Trophoblast cell (in vitro differentiated cells and primary cell): ENCODE data around the gene UBE2E1.

Source experiments
- DNase-seq, 2 donors: peaks; one replicate each; pipeline ENCODE4 v3.0.0-alpha.2; 2016
- H2AFZ ChIP-seq: 2 replicates; pipeline ENCODE4 v1.6.1; 2013; ENCODE audit warnings: low read length, moderate library complexity, mild to moderate bottlenecking; ENCODE audit not compliant: insufficient read depth, poor library complexity
- H2AK5ac ChIP-seq: 2 replicates; pipeline ENCODE4 v1.6.1; 2013; ENCODE audit warnings: mild to moderate bottlenecking, low read length
- H2BK120ac ChIP-seq: 2 replicates; pipeline ENCODE4 v1.6.1; 2013; ENCODE audit warnings: low read length, mild to moderate bottlenecking, moderate library complexity; ENCODE audit not compliant: insufficient read depth, poor library complexity
- H2BK12ac ChIP-seq: 2 replicates; pipeline ENCODE4 v1.6.1; 2013; ENCODE audit warnings: mild to moderate bottlenecking, low read length, moderate library complexity
- H2BK5ac ChIP-seq: 2 replicates; pipeline ENCODE4 v1.6.1; 2013; ENCODE audit warnings: low read length, low read depth, moderate library complexity, mild to moderate bottlenecking; ENCODE audit not compliant: poor library complexity
- H3K14ac ChIP-seq: 2 replicates; pipeline ENCODE4 v1.6.1; 2013; ENCODE audit warnings: mild to moderate bottlenecking, low read length
- H3K18ac ChIP-seq: 2 replicates; pipeline ENCODE4 v1.6.1; 2013; ENCODE audit warnings: mild to moderate bottlenecking, low read length
- H3K23ac ChIP-seq: 2 replicates; pipeline ENCODE4 v1.6.1; 2013; ENCODE audit warnings: low read length
- H3K27ac ChIP-seq: 2 replicates; pipeline ENCODE4 v1.5.1; 2013; ENCODE audit warnings: low read depth, mild to moderate bottlenecking, inconsistent platforms, low read length, moderate library complexity
- H3K27me3 ChIP-seq: 2 replicates; pipeline ENCODE4 v1.6.1; 2013; ENCODE audit warnings: inconsistent platforms, mild to moderate bottlenecking, low read length, moderate library complexity; ENCODE audit not compliant: insufficient read depth
- H3K36me3 ChIP-seq, 2 experiments: 1 replicate in 1 of 2; 2 replicates in 1 of 2; pipeline ENCODE4 v1.6.1; 2013; ENCODE audit warnings: low read length in 2 of 2, mild to moderate bottlenecking in 2 of 2, moderate library complexity in 1 of 2; ENCODE audit not compliant: insufficient read depth in 2 of 2, control insufficient read depth in 1 of 2
- H3K4ac ChIP-seq: 2 replicates; pipeline ENCODE4 v1.6.1; 2013; ENCODE audit warnings: low read depth, mild to moderate bottlenecking, low read length, moderate library complexity
- H3K4me1 ChIP-seq, 2 experiments: 1 replicate in 1 of 2; 2 replicates in 1 of 2; pipeline ENCODE4 v1.6.1; 2013; ENCODE audit warnings: low read length in 2 of 2, mild to moderate bottlenecking in 2 of 2, moderate library complexity in 1 of 2; ENCODE audit not compliant: insufficient read depth in 2 of 2, control insufficient read depth in 1 of 2
- H3K4me2 ChIP-seq: 2 replicates; pipeline ENCODE4 v1.6.1; 2013; ENCODE audit warnings: inconsistent platforms, mild to moderate bottlenecking, low read length, moderate library complexity
- H3K4me3 ChIP-seq: 2 replicates; pipeline ENCODE4 v1.5.1; 2013; ENCODE audit warnings: mild to moderate bottlenecking, low read depth, low read length, inconsistent platforms
- H3K79me1 ChIP-seq: one replicate; pipeline ENCODE4 v1.6.1; 2013; ENCODE audit warnings: low read length
- H3K79me2 ChIP-seq: 2 replicates; pipeline ENCODE4 v1.6.1; 2013; ENCODE audit warnings: low read length, mild to moderate bottlenecking; ENCODE audit not compliant: control insufficient read depth, insufficient read depth, poor library complexity
- H3K9ac ChIP-seq: 2 replicates; pipeline ENCODE4 v1.6.1; 2013; ENCODE audit warnings: mild to moderate bottlenecking, low read length
- H3K9me3 ChIP-seq: 2 replicates; pipeline ENCODE4 v1.6.1; 2013; ENCODE audit warnings: low read depth, mild to moderate bottlenecking, control low read depth, inconsistent platforms, low read length; ENCODE audit not compliant: insufficient read depth
- H4K12ac ChIP-seq: 2 replicates; pipeline ENCODE4 v1.6.1; 2013; ENCODE audit warnings: low read depth, mild to moderate bottlenecking, low read length, moderate library complexity
- H4K8ac ChIP-seq: 2 replicates; pipeline ENCODE4 v1.6.1; 2013; ENCODE audit warnings: low read depth, mild to moderate bottlenecking, low read length, moderate library complexity
- H4K91ac ChIP-seq: one replicate; pipeline ENCODE4 v1.6.1; 2013; ENCODE audit warnings: low read depth, mild to moderate bottlenecking, low read length, moderate library complexity
- WGBS: extraction: QIAGEN DNeasy Blood & Tissue Kit; methylation state at CpG from one replicate; pipeline ENCODE4 v1.1.7; 2013; ENCODE audit warnings: missing lambda C conversion rate; ENCODE audit not compliant: insufficient read length, insufficient coverage; ENCODE audit errors: extremely low coverage; 5-methylcytosine and 5-hydroxymethylcytosine counted together

UBE2E1 gene

GRCh38 chr3:23856286-23856685, 50.5 kb downstream of the UBE2E1 start:
- Histone ChIP-seq H2AK5ac (no peak overlapping the region), H3K9me3 (no peaks in the 10 kb centered on the region), H2AFZ (no peak overlapping the region), H2BK12ac (no peak overlapping the region), H3K4ac (no peak overlapping the region), H3K9ac (no peak overlapping the region), H3K79me2 (peaks cover 2% of the 10 kb centered on the region), H2BK120ac (no peak overlapping the region), H3K79me1 (no peaks in the 10 kb centered on the region), H3K4me3 (no peak overlapping the region), H3K18ac (no peak overlapping the region), H2BK5ac (no peak overlapping the region), H4K12ac (no peak overlapping the region), H4K8ac (no peak overlapping the region), H4K91ac (no peak overlapping the region), H3K27ac (no peak overlapping the region), H3K27me3 (no peaks in the 10 kb centered on the region), H3K14ac (no peak overlapping the region), H3K23ac (no peak overlapping the region), H3K4me1 (peaks cover 5 to 7% of the 10 kb centered on the region in 2 experiments), H3K36me3 (peaks cover 3 to 5% of the 10 kb centered on the region in 2 experiments), H3K4me2 (no peak overlapping the region)
- no peak for DNase-seq
- WGBS, result no CpG with 5 or more reads among the region's 3 CpGs

GRCh38 chr3:23859012-23859743, 53.4 kb downstream of the UBE2E1 start:
- H3K79me1 ChIP-seq, result no peaks in the 10 kb centered on the region
- no peak overlapping the region for H2AFZ ChIP-seq
- peaks cover 5 to 6% of the 10 kb centered on the region in 2 experiments for H3K36me3 ChIP-seq
- H3K14ac ChIP-seq, result no peak overlapping the region
- H2BK120ac ChIP-seq, result no peak overlapping the region
- no peak overlapping the region for H3K4me3 ChIP-seq
- no peak overlapping the region for H3K4ac ChIP-seq
- H3K18ac ChIP-seq, result no peak overlapping the region
- no peak overlapping the region for H3K9ac ChIP-seq
- no peak overlapping the region for H4K12ac ChIP-seq
- H2BK5ac ChIP-seq, result no peak overlapping the region
- no peak overlapping the region for H3K27ac ChIP-seq
- H3K4me2 ChIP-seq, result no peak overlapping the region
- no peaks in the 10 kb centered on the region for H3K9me3 ChIP-seq
- H4K8ac ChIP-seq, result no peak overlapping the region
- no peak overlapping the region for H2AK5ac ChIP-seq
- no peaks in the 10 kb centered on the region for H3K27me3 ChIP-seq
- no peak overlapping the region for H3K23ac ChIP-seq
- peaks cover 2% of the 10 kb centered on the region for H3K79me2 ChIP-seq
- no peak overlapping the region for H4K91ac ChIP-seq
- WGBS, result no CpG with 5 or more reads among the region's 1 CpG
- DNase-seq, result peak; percentile 66 to 73
- peaks cover 5 to 7% of the 10 kb centered on the region in 2 experiments for H3K4me1 ChIP-seq
- no peak overlapping the region for H2BK12ac ChIP-seq

- Histone ChIP-seq H4K91ac (no peak overlapping the region), H3K79me2 (peaks cover 2% of the 10 kb centered on the region), H3K14ac (no peak overlapping the region), H3K27me3 (no peaks in the 10 kb centered on the region), H3K9me3 (no peaks in the 10 kb centered on the region), H3K79me1 (no peaks in the 10 kb centered on the region), H2BK120ac (no peak overlapping the region), H3K18ac (no peak overlapping the region), H3K4me1 (peaks cover 8 to 10% of the 10 kb centered on the region in 2 experiments), H3K4ac (no peak overlapping the region), H2AFZ (no peak overlapping the region), H3K27ac (no peak overlapping the region), H4K12ac (no peak overlapping the region), H3K4me2 (no peak overlapping the region), H2AK5ac (no peak overlapping the region), H3K36me3 (peaks cover 5 to 6% of the 10 kb centered on the region in 2 experiments), H3K23ac (no peak overlapping the region), H2BK12ac (no peak overlapping the region), H4K8ac (no peak overlapping the region), H2BK5ac (no peak overlapping the region), H3K4me3 (no peak overlapping the region), H3K9ac (no peak overlapping the region)
- DNase-seq, result no peak
- WGBS, result no CpG with 5 or more reads among the region's 7 CpGs
Measured at GRCh38 chr3:23859839-23860382, 54.2 kb downstream of the UBE2E1 start.

- no peak overlapping the region for H4K8ac ChIP-seq
- H3K4me2 ChIP-seq, result no peak overlapping the region
- no peaks in the 10 kb centered on the region for H3K27me3 ChIP-seq
- no peak overlapping the region for H3K9ac ChIP-seq
- H4K91ac ChIP-seq, result no peak overlapping the region
- WGBS, result no CpG with 5 or more reads among the region's 9 CpGs
- no peaks in the 10 kb centered on the region for H3K9me3 ChIP-seq
- H3K18ac ChIP-seq, result no peak overlapping the region
- H2AFZ ChIP-seq, result no peak overlapping the region
- H2BK12ac ChIP-seq, result no peak overlapping the region
- H3K4me3 ChIP-seq, result no peak overlapping the region
- no peak overlapping the region for H2BK120ac ChIP-seq
- H3K4me1 ChIP-seq, result peaks cover 18 to 20% of the 10 kb centered on the region in 2 experiments
- peaks cover 1% of the 10 kb centered on the region for H3K79me2 ChIP-seq
- H2AK5ac ChIP-seq, result no peak overlapping the region
- H2BK5ac ChIP-seq, result no peak overlapping the region
- peaks cover 5 to 6% of the 10 kb centered on the region in 2 experiments for H3K36me3 ChIP-seq
- no peak overlapping the region for H3K4ac ChIP-seq
- no peak overlapping the region for H3K27ac ChIP-seq
- no peak overlapping the region for H3K23ac ChIP-seq
- H3K14ac ChIP-seq, result no peak overlapping the region
- peak in 1 of 2 donors; percentile 33 for DNase-seq
- H3K79me1 ChIP-seq, result no peaks in the 10 kb centered on the region
- no peak overlapping the region for H4K12ac ChIP-seq
Measured at GRCh38 chr3:23861689-23862088, 55.9 kb downstream of the UBE2E1 start.
